RWPE2 (cell line): ENCODE data around the gene IFITM10.
A peak's percentile ranks its signal among the peaks of the same experiment; 100 is the strongest.

ENCODE experiments used
- ATAC-seq: fragments of 200-7000 bp; cut with Tn5 transposase; 3 replicates; pipeline ENCODE4 v1.9.1; 2021; ENCODE audit warnings: low read depth
- DNase-seq: peaks from one replicate; pipeline ENCODE4 v3.0.0-alpha.2; 2020; ENCODE audit warnings: low spot score
- H3K27ac ChIP-seq: fragments of 450-650 bp; 2 replicates; pipeline ENCODE4 v1.5.1; 2017; ENCODE audit warnings: mild to moderate bottlenecking; ENCODE audit not compliant: poor library complexity, severe bottlenecking
- H3K27me3 ChIP-seq: fragments of 250-450 bp; sonication (Bioruptor Pico); 2 replicates; pipeline ENCODE4 v1.5.1; 2021; ENCODE audit warnings: mild to moderate bottlenecking, moderate library complexity; ENCODE audit not compliant: insufficient read depth, poor library complexity, severe bottlenecking
- H3K36me3 ChIP-seq: fragments of 250-450 bp; sonication (Bioruptor Pico); 2 replicates; pipeline ENCODE4 v1.5.1; 2020; ENCODE audit warnings: low read depth, mild to moderate bottlenecking, moderate library complexity
- H3K4me1 ChIP-seq: fragments of 250-450 bp; sonication (Bioruptor Pico); 2 replicates; pipeline ENCODE4 v1.5.1; 2021; ENCODE audit warnings: mild to moderate bottlenecking, moderate library complexity; ENCODE audit not compliant: insufficient read depth, poor library complexity, severe bottlenecking
- H3K4me3 ChIP-seq: fragments of 250-450 bp; sonication (Bioruptor Pico); 2 replicates; pipeline ENCODE4 v1.5.1; 2021; ENCODE audit warnings: mild to moderate bottlenecking, moderate library complexity; ENCODE audit not compliant: severe bottlenecking
- H3K9me3 ChIP-seq: fragments of 250-450 bp; sonication (Bioruptor Pico); 2 replicates; pipeline ENCODE4 v1.5.1; 2021; ENCODE audit warnings: mild to moderate bottlenecking, moderate library complexity; ENCODE audit not compliant: severe bottlenecking
- CTCF ChIP-seq: fragments of 450-650 bp; IDR thresholded peaks from one replicate; pipeline ENCODE4 v1.5.1; 2017; ENCODE audit warnings: mild to moderate bottlenecking, moderate library complexity; ENCODE audit not compliant: poor library complexity, severe bottlenecking

Gene IFITM10

DNA sequence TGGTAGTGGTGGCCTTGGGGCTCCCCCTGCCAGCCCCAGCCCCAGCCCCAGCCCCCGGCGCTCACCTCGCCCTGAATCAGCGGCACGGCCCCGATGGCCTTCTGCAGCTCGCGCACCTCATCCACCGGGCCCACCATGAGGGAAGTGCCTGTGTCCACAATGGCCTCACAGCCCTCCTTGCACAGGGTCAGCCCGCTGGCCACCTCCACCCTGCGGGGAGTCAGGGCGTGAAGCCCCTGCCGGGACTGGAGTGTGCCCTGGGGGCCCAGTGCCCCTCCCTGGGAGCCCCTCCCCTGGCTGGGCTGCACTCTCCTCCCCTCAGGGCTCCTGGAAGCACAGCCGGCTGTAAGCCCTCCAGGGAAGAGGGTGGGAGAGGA is 3.5 kb upstream of the IFITM10 start:
- Histone ChIP-seq H3K4me1 (peaks cover 6% of the 10 kb centered on the region), H3K4me3 (no peak overlapping the region), H3K27me3 (no peaks in the 10 kb centered on the region), H3K27ac (no peak overlapping the region), H3K36me3 (peaks cover 32% of the 10 kb centered on the region), H3K9me3 (no peaks in the 10 kb centered on the region)
- no peak for ATAC-seq
- DNase-seq = no peak
- no peak for TF ChIP-seq CTCF

GRCh38 chr11:1753229-1753928 is 3.0 kb upstream of the IFITM10 start:
- Histone ChIP-seq H3K9me3 (no peaks in the 10 kb centered on the region), H3K4me1 (peaks cover 6% of the 10 kb centered on the region), H3K27ac (no peak overlapping the region), H3K36me3 (peaks cover 27% of the 10 kb centered on the region), H3K27me3 (peaks cover 5% of the 10 kb centered on the region), H3K4me3 (no peak overlapping the region)
- DNase-seq (peak; percentile 56), ATAC-seq (no peak)
- TF ChIP-seq CTCF = no peak

- no peaks in the 10 kb centered on the region for H3K9me3 ChIP-seq
- peaks cover 6% of the 10 kb centered on the region for H3K4me1 ChIP-seq
- ATAC-seq (no peak), DNase-seq (peak; percentile 39)
- peaks cover 10% of the 10 kb centered on the region for H3K27me3 ChIP-seq
- H3K36me3 ChIP-seq = peaks cover 22% of the 10 kb centered on the region
- no peak for TF ChIP-seq CTCF
- H3K27ac ChIP-seq = no peak overlapping the region
- no peak overlapping the region for H3K4me3 ChIP-seq
Observed at GRCh38 chr11:1752907-1753228, 2.5 kb upstream of the IFITM10 start.

- Histone ChIP-seq H3K27me3 (peaks cover 12% of the 10 kb centered on the region), H3K36me3 (peaks cover 16% of the 10 kb centered on the region), H3K4me3 (no peak overlapping the region), H3K9me3 (no peaks in the 10 kb centered on the region), H3K4me1 (peaks cover 6% of the 10 kb centered on the region), H3K27ac (no peak overlapping the region)
- TF ChIP-seq CTCF = no peak
- ATAC-seq (no peak), DNase-seq (peak; percentile 49)
Observed at GRCh38 chr11:1751999-1752906, 1.9 kb upstream of the IFITM10 start.

- ATAC-seq (no peak), DNase-seq (peak; percentile 31)
- peak overlapping the region; percentile 5 for H3K27ac ChIP-seq
- no peak overlapping the region for H3K4me3 ChIP-seq
- no peaks in the 10 kb centered on the region for H3K9me3 ChIP-seq
- H3K27me3 ChIP-seq = peaks cover 12% of the 10 kb centered on the region
- TF ChIP-seq CTCF = no peak
- H3K36me3 ChIP-seq = peaks cover 8% of the 10 kb centered on the region
- peaks cover 6% of the 10 kb centered on the region for H3K4me1 ChIP-seq
Observed at GRCh38 chr11:1751531-1751921, 1.1 kb upstream of the IFITM10 start.
